Stimulated activated CD4-positive, alpha-beta T cell treated with anti-CD3 and anti-CD28 coated beads, Interleukin-12 subunit alpha, Interleukin-12 subunit beta, amount 100 ng/mL, for 24 hours (primary cell): ENCODE measurements around the gene UST.
A peak's percentile ranks its signal among the peaks of the same experiment; 100 is the strongest.
"Not testable (repeated sequence)": the region's sequence is repeated elsewhere in the genome, so short reads cannot be mapped to it uniquely, and the experiment has no call there.

Experiments used
- DNase-seq, 2 experiments: peaks; one replicate each; pipeline ENCODE4 v3.0.0-alpha.2; 2020; ENCODE audit warnings: low read depth in 2 of 2

Gene UST

GRCh38 chr6:149035766-149036165 lies 288.9 kb downstream of the UST start:
- DNase-seq, result no peak

DNA sequence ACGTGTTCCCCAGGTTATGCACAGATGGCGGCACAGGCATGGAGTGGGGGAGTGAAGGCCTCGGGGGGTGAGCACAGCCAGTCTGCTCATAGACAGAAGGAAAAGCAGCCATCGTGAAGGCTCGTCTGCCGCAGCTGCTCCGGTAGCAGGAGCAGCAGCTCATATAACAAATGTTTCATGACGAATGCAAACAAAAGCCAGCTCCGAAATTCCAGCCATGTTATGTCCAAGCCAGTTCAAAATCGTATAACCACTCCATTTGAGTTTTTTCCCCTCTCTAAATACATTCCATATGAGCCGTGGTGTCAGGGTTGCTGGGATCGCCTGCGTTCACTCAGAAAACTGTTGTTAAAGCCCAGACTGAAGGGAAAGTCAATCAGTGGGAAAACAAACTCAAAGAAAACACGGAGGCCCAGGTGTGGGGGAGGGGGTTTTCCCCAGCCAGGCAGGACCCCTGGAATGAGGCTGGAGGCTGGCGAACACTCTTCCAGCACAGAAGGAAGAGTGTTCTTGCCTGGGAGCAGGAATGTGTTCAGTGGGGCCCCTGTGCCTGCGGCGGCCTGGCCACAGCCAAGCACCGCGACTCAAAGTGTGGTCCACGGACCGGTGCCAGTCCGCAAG lies 290.3 kb downstream of the UST start:
- no peak for DNase-seq

DNA sequence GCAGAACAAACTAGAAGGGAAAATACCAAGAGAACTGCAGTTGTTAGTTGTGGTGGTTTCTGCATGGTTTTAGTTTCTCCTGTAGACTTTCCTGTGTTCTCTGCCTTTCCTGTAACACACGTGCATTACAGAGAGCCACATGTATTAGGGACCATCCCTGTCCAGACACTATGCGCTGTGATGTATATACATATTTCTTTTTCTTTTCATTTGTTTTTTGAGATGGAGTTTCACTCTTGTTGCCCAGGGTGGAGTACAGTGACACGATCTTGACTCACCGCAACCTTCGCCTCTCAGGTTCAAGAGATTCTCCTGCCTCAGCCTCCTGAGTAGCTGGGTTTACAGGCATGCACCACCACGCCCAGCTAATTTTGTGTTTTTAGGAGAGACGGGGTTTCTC lies 292.2 kb downstream of the UST start:
- not testable (repeated sequence) for DNase-seq

DNA sequence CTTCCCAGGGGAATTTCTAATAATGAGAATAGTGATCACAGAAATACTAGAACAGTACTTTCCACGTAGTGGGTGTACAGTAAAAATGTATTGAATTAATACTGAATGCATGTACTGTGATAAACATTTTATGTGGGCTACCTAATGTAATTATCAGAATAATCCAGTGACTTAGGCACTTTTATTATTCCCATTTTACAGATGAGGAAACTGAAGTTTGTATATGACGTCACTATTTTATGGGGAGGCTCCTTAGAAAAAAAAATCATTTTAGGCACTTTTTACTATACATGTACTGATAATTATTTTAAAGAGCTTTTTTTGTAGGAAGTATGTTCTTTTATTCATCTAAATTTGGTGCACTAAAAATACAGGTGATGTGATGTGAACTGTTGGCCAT lies 295.1 kb downstream of the UST start:
- no peak for DNase-seq

- no peak for DNase-seq
These were observed 296.8 kb downstream of the UST start for GRCh38 chr6:149043476-149044130.

DNA sequence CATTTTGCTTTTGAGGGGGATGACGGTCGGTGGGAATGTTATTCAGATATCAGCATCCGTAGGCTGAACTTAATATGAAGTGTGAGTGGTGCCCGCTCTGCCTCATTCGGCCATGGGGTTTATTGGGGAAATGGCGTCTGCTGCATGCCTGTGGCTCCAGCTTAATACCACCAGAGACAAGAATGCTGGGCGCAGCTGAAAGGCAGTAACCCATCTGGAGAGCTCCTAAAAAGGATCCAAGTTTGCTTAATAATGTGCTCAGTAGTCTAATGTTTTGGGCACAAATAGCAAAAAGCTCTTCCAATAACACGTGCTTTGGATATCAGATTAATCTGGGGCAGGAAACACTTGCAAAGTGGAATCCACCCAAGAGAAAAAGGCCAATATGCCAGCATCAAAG lies 297.7 kb downstream of the UST start:
- no peak for DNase-seq

DNA sequence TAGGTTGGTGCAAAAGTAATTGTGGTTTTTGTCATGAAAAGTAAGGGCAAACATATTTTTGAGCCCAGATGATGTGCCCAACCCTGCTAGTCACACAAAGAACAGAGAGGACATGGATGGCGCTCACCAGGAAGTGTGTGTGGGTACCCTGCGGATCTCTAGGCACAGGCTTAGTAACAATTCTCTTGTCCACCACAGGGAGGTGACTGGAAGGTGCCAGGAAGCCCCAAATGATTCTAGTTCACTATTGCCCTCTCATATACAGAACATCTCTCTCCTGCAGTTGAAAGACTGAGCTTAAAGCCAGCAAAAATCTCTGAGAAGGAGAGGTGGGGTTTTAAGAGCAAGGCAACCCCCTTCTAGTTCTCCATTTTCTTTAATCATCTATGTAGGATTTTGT lies 298.6 kb downstream of the UST start:
- DNase-seq, result no peak

- no peak for DNase-seq
These were observed 299.5 kb downstream of the UST start for GRCh38 chr6:149046164-149046821.

DNA sequence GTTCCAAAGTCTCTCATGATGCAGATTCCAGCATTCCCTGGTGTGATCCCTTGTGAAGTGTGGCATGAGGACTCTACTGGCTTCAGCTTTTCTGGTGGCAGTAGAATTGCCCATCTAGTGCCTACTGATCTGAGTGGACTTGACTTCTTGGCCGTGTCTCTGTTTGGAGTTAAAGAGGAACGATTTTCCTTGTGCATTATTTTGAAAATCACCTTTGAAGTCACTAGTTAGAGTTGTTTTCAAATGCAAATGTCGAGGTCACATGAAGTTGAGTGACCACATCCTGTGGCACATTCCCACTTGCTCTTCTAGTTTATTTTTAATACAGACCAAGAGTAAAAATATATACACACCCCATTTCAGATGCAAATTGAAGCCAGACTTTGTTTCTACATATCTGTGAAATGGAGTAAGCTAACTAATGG lies 300.0 kb downstream of the UST start:
- DNase-seq, result no peak

DNA sequence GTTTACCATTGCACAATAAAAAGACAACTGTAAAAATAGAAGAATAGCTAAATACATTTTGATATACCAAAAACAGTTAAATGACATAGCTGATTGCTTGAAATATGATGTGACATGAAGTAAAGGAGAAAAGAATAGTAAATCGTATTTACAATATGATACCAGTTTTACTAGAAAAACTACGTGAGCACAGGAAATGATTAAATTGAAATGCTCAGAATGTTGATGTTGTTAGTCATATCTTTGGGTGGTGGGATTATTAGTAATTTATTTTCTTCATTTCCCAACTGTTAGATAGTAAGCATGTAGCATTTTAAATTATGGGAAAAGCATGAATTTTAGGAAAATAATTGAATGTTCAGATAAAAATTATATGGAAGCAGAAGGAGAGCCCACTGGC lies 302.4 kb downstream of the UST start:
- DNase-seq, result no peak

- DNase-seq, result no peak
These were observed 303.3 kb downstream of the UST start for GRCh38 chr6:149050160-149050559.

GRCh38 chr6:149052350-149053106 lies 305.7 kb downstream of the UST start:
- DNase-seq, result no peak

DNA sequence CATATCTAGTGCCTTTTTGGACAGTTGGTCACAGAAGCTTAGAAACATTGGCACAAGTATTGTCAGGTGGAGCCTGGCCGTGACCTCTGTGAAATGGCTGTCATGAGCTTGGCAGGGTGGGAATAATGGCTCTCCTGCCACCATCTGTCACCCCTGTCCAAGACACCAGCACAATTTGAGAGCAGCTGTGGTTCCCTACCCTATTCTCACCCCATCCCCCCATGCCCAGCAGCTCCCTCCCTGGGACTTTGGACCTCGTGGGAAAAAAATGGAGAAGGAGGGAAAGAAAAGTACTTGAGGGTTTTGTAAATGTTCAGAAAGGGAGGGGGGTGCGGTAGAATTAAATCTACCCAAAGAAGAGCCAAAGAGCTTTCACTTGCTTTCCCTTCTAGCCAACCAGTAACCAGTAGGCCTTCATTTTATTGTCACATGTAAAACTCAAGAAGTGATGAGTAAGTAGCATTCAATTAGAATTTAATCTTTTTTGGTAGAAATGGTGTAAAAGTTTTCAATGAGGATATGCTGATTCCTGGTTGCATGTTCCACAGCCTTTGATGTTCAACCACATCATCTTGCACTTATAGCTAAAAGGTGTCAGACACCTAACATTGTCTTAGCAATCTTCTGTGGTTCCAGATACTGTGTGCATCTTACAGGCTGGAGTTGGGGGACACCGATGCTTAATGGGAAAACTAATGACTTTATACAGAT lies 307.2 kb downstream of the UST start:
- no peak for DNase-seq

- no peak for DNase-seq
These were observed 307.8 kb downstream of the UST start for GRCh38 chr6:149054559-149055194.

- no peak for DNase-seq
These were observed 308.5 kb downstream of the UST start for GRCh38 chr6:149055195-149055899.

- no peak for DNase-seq
These were observed 310.1 kb downstream of the UST start for GRCh38 chr6:149056777-149057463.

DNA sequence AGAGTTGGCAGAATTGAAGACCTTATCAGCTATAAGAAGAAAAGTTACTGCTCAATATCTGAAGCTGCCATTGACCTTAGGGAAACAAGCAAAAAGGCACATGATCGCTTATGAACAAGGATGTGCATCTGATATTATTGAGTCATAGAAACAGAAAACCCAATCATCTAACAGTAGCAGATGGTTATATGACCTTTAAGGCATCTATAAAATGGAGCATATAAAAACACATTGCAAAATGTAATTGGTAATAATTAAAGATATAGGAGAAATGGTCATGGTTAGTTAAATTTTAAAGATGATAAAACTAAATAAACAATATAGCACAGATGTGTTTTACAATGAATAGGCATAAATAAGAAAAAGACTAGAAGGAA lies 310.6 kb downstream of the UST start:
- no peak for DNase-seq

- DNase-seq, result no peak
These were observed 312.7 kb downstream of the UST start for GRCh38 chr6:149059557-149059956.

- DNase-seq, result peak in 1 of 2 experiments; percentile 31
These were observed 313.6 kb downstream of the UST start for GRCh38 chr6:149060300-149060984.
